HCT116 (cell line): ENCODE measurements around the gene EXOSC10. TPM values are rescaled to one million over a fixed set of nuclear protein-coding genes. Genes with fewer than 3 reads are reported as not detected.
"Not testable (repeated sequence)": the region's sequence is repeated elsewhere in the genome, so short reads cannot be mapped to it uniquely, and the experiment has no call there.

Source experiments
- ATAC-seq: fragments of 200-7000 bp; cut with Tn5 transposase; 2 replicates; pipeline ENCODE4 v1.9.1; 2020; ENCODE audit warnings: mild to moderate bottlenecking, moderate library complexity
- BruUV-seq: library from RNA; stranded (reverse); fragments of 400-500 nt; replicated peaks from 2 replicates; lab custom pipeline; 2021; lab: Mats Ljungman, UMichigan
- CTCF ChIA-PET: fragments of 300-600 bp; sonication (Branson Sonifier 250); formaldehyde crosslinking; loops from one replicate; lab custom pipeline; 2021; ENCODE audit warnings: antibody characterized with exemption; lab: Charles Lee
- POLR2A ChIA-PET: fragments of 300-600, 350-600 bp; sonication (Branson Sonifier 250); formaldehyde crosslinking; loops from one replicate; lab custom pipeline; 2021; ENCODE audit warnings: antibody characterized with exemption; lab: Charles Lee
- RAD21 ChIA-PET, 2 experiments: fragments of 300-600 bp; sonication (Branson Sonifier 250); formaldehyde crosslinking; loops; one replicate each; lab custom pipeline; 2023; ENCODE audit warnings: low total read pairs in 2 of 2; ENCODE audit not compliant: uncharacterized antibody in 2 of 2, unreplicated experiment in 2 of 2, low non-redundant PET in 1 of 2; lab: Charles Lee
- DNase-seq: peaks from one replicate; pipeline ENCODE4 v3.0.0-alpha.2; 2010; ENCODE audit warnings: low read depth, low spot score
- H2AFZ ChIP-seq: fragments of 200-600 bp; shearing (Covaris generic), sonication (generic); 2 replicates; pipeline ENCODE4 v1.6.1; 2017; ENCODE audit warnings: low read depth, mixed run types, mixed read lengths, antibody characterized with exemption, low read length; ENCODE audit not compliant: poor library complexity, severe bottlenecking
- H3K27ac ChIP-seq: 2 replicates; pipeline ENCODE4 v1.5.1; 2012; ENCODE audit warnings: low read depth, low read length
- H3K27me3 ChIP-seq: fragments of 200-600 bp; sonication (generic); 2 replicates; pipeline ENCODE4 v1.6.1; 2016; ENCODE audit warnings: mixed run types, low read length, mixed read lengths; ENCODE audit not compliant: insufficient read depth
- H3K36me3 ChIP-seq, 2 experiments: fragments of 200-500 bp in 1 of 2; fragments of 200-600 bp in 1 of 2; sonication (Bioruptor generic) in 1 of 2; sonication (generic) in 1 of 2; 2 replicates each; pipeline versions ENCODE4 v1.5.1 to v1.6.1; 2014 to 2016; ENCODE audit warnings: low read length in 2 of 2, inconsistent platforms in 1 of 2, mixed read lengths in 1 of 2, mixed run types in 1 of 2; ENCODE audit not compliant: insufficient read depth in 2 of 2, control insufficient read depth in 1 of 2
- H3K4me1 ChIP-seq, 2 experiments: fragments of 200-600 bp in 1 of 2; sonication (generic) in 1 of 2; 2 replicates each; pipeline versions ENCODE4 v1.5.1 to v1.6.1; 2012 to 2017; ENCODE audit warnings: low read length in 2 of 2, inconsistent platforms in 1 of 2, mild to moderate bottlenecking in 1 of 2, mixed read lengths in 1 of 2, mixed run types in 1 of 2, moderate library complexity in 1 of 2; ENCODE audit not compliant: insufficient read depth in 2 of 2, control insufficient read depth in 1 of 2
- H3K4me2 ChIP-seq: fragments of 200-600 bp; sonication (generic); 2 replicates; pipeline ENCODE4 v1.6.1; 2017; ENCODE audit warnings: mixed run types, low read length, mixed read lengths
- H3K4me3 ChIP-seq, 2 experiments: fragments of 200-600 bp in 1 of 2; sonication (generic) in 1 of 2; replicated peaks in 1 of 2; 2 replicates each; pipeline ENCODE4 v1.5.1; 2011 to 2016; ENCODE audit warnings: low read length in 2 of 2, control low read depth in 1 of 2, low read depth in 1 of 2, mild to moderate bottlenecking in 1 of 2, mixed read lengths in 1 of 2, mixed run types in 1 of 2
- H3K79me2 ChIP-seq: fragments of 200-600 bp; sonication (generic); 2 replicates; pipeline ENCODE4 v1.6.1; 2017; ENCODE audit warnings: mild to moderate bottlenecking, mixed run types, low read length, moderate library complexity, mixed read lengths; ENCODE audit not compliant: insufficient read depth
- H3K9ac ChIP-seq: fragments of 200-600 bp; sonication (generic); 2 replicates; pipeline ENCODE4 v1.6.1; 2016; ENCODE audit warnings: low read length, mixed read lengths
- H3K9me2 ChIP-seq: fragments of 200-600 bp; sonication (generic), shearing (Covaris generic); 2 replicates; pipeline ENCODE4 v1.6.1; 2017; ENCODE audit warnings: mixed run types, mild to moderate bottlenecking, moderate library complexity; ENCODE audit not compliant: insufficient read depth
- H3K9me3 ChIP-seq, 2 experiments: fragments of 200-500 bp in 1 of 2; fragments of 200-600 bp in 1 of 2; sonication (Bioruptor generic) in 1 of 2; sonication (generic) in 1 of 2; 2 replicates each; pipeline ENCODE4 v1.6.1; 2014 to 2017; ENCODE audit warnings: low read length in 2 of 2, mixed read lengths in 2 of 2, inconsistent platforms in 1 of 2, low read depth in 1 of 2, mild to moderate bottlenecking in 1 of 2, mixed run types in 1 of 2, moderate library complexity in 1 of 2; ENCODE audit not compliant: control insufficient read depth in 1 of 2, insufficient read depth in 1 of 2
- H4K20me1 ChIP-seq: fragments of 200-600 bp; sonication (generic), shearing (Covaris generic); 2 replicates; pipeline ENCODE4 v1.6.1; 2017; ENCODE audit warnings: mixed run types, mild to moderate bottlenecking, moderate library complexity; ENCODE audit not compliant: insufficient read depth
- CEBPB ChIP-seq: IDR thresholded peaks from 2 replicates; pipeline ENCODE4 v1.6.1; 2012; ENCODE audit warnings: low read depth
- CTCF ChIP-seq, 3 experiments: fragments of 200-600 bp in 1 of 3; sonication (generic) in 1 of 3; IDR thresholded peaks in 2 of 3; conservative IDR thresholded peaks in 1 of 3; 2 replicates each; pipeline ENCODE4 v1.5.1; 2012 to 2017; ENCODE audit warnings: low read depth in 2 of 3, low read length in 2 of 3, antibody characterized with exemption in 1 of 3, borderline replicate concordance in 1 of 3, control low read depth in 1 of 3, mild to moderate bottlenecking in 1 of 3, mixed read lengths in 1 of 3, mixed run types in 1 of 3, moderate library complexity in 1 of 3; ENCODE audit not compliant: insufficient read depth in 1 of 3
- EZH2 ChIP-seq: fragments of 200-600 bp; sonication (generic); IDR thresholded peaks from 2 replicates; pipeline ENCODE4 v1.6.1; 2017; ENCODE audit warnings: antibody characterized with exemption, mixed run types
- EZH2phosphoT487 ChIP-seq: fragments of 200-600 bp; IDR thresholded peaks from 2 replicates; pipeline ENCODE4 v1.6.1; 2018; ENCODE audit warnings: antibody characterized with exemption, borderline replicate concordance
- FOSL1 ChIP-seq: IDR thresholded peaks from 2 replicates; pipeline ENCODE4 v1.6.1; 2012; ENCODE audit warnings: low read depth
- MAX ChIP-seq: IDR thresholded peaks from 2 replicates; pipeline ENCODE4 v1.6.1; 2012
- SIN3A ChIP-seq: IDR thresholded peaks from 2 replicates; pipeline ENCODE4 v1.6.1; 2012; ENCODE audit warnings: low read depth
- SRF ChIP-seq: IDR thresholded peaks from 2 replicates; pipeline ENCODE4 v1.6.1; 2012; ENCODE audit warnings: low read depth
- TCF7L2 ChIP-seq: IDR thresholded peaks from 2 replicates; pipeline ENCODE4 v1.7.0; 2011; ENCODE audit warnings: borderline replicate concordance, inconsistent platforms; ENCODE audit not compliant: insufficient read depth, insufficient read length; ENCODE audit errors: extremely low read depth
- ZFX ChIP-seq: fragments of 450-650 bp; IDR thresholded peaks from 2 replicates; pipeline ENCODE4 v1.6.1; 2017
- ZNF274 ChIP-seq: fragments of 200-500 bp; sonication (Bioruptor generic); IDR thresholded peaks from 2 replicates; pipeline ENCODE4 v1.6.1; 2014; ENCODE audit warnings: mild to moderate bottlenecking, low read depth, low read length, inconsistent platforms
- intact Hi-C: fragments of 100-400 bp; cut with micrococcal nuclease; formaldehyde crosslinking; loops from 2 replicates; pipeline ENCODE4 v1.10.0; 2022
- total RNA-seq: library from RNA; stranded (reverse); gene quantifications from one replicate; pipeline ENCODE4 v1.2.1, GENCODE V29; 2021; ENCODE audit not compliant: unreplicated experiment

EXOSC10 gene
- total RNA-seq, 1 experiment from 2014 or later = 80.7 TPM

GRCh38 chr1:11063937-11064537 is 35.6 kb downstream of the EXOSC10 start:
- intact Hi-C loops, H3K4me3 ChIP-seq, H4K20me1 ChIP-seq, H3K9ac ChIP-seq, H3K9me3 ChIP-seq, H3K9me2 ChIP-seq, H2AFZ ChIP-seq, H3K27me3 ChIP-seq, BruUV-seq, DNase-seq, H3K27ac ChIP-seq, H3K4me2 ChIP-seq: not testable (repeated sequence)
- CTCF ChIA-PET = interaction anchor here (0.6 to 1.0 kb wide), 3 partner anchors 35 to 600 kb away, joined by 3 to 4 read pairs (median 3); partner anchors contain the start of gene FBXO6
- peak in 2 of 3 experiments; percentile 46 to 48; a peak in 4 of 6 replicates for TF ChIP-seq CTCF (IDR thresholded peaks at IDR 0.05 in 2 of 3, conservative IDR thresholded peaks at IDR 0.05 in 1 of 3; ENCODE audit: borderline replicate concordance in 1 of 3, insufficient read depth in 1 of 3, low read depth in 2 of 3, low read length in 2 of 3)
- Histone ChIP-seq H3K79me2 (peaks cover 15% of the 10 kb centered on the region), H3K36me3 (peaks cover 30 to 35% of the 10 kb centered on the region in 2 experiments; a peak in 3 of 4 replicates), H3K4me1 (peaks cover 6 to 11% of the 10 kb centered on the region in 2 experiments; a peak in 2 of 4 replicates)
- RAD21 ChIA-PET = interaction anchor here in 1 of 2 experiments (0.6 kb wide), 1 partner anchor 121 kb away, joined by 4 read pairs; no protein-coding TSS in a partner anchor
- POLR2A ChIA-PET = interaction anchor here (0.7 to 0.9 kb wide), 2 partner anchors 35 to 94 kb away, joined by 3 read pairs; no protein-coding TSS in a partner anchor
- ATAC-seq = peak; percentile 25; the same call in 1 of the 2 replicates

GRCh38 chr1:11062965-11063401 is 36.7 kb downstream of the EXOSC10 start:
- Histone ChIP-seq H3K9me2 (no peaks in the 10 kb centered on the region), H3K9me3 (no peaks in the 10 kb centered on the region), H2AFZ (no peak overlapping the region), H3K79me2 (peaks cover 26% of the 10 kb centered on the region), H3K4me3 (no peak overlapping the region), H3K27me3 (no peaks in the 10 kb centered on the region), H3K4me2 (no peak overlapping the region), H3K4me1 (peaks cover 6 to 19% of the 10 kb centered on the region in 2 experiments; a peak in 3 of 4 replicates), H3K9ac (no peak overlapping the region), H3K27ac (no peak overlapping the region), H4K20me1 (no peaks in the 10 kb centered on the region), H3K36me3 (peaks cover 23 to 24% of the 10 kb centered on the region in 2 experiments; a peak in 3 of 4 replicates)
- CTCF ChIA-PET = interaction anchor here (1.8 kb wide), 1 partner anchor 25 kb away, joined by 6 read pairs; no protein-coding TSS in a partner anchor
- RAD21 ChIA-PET = no interaction called here
- TF ChIP-seq ZFX (no peak), FOSL1 (no peak), EZH2 (no peak), CTCF (IDR thresholded peaks at IDR 0.05 in 2 of 3, conservative IDR thresholded peaks at IDR 0.05 in 1 of 3; ENCODE audit: borderline replicate concordance in 1 of 3, insufficient read depth in 1 of 3, low read depth in 2 of 3, low read length in 2 of 3) (no peak), EZH2phosphoT487 (no peak), ZNF274 (no peak), TCF7L2 (no peak), CEBPB (no peak), SRF (no peak), SIN3A (no peak), MAX (no peak)
- intact Hi-C loops = no loop called here
- no peak for ATAC-seq
- DNase-seq = no peak
- POLR2A ChIA-PET = no interaction called here
- no TSS peak for BruUV-seq
